HG02852 (cell line): ENCODE results near the gene PWP2.

Experiments used
- ATAC-seq: cut with Tn5 transposase; IDR thresholded peaks from one replicate; pipeline ENCODE4 v1.9.1; 2021; ENCODE audit warnings: mild to moderate bottlenecking, moderate library complexity; ENCODE audit not compliant: unreplicated experiment

PWP2 gene

DNA sequence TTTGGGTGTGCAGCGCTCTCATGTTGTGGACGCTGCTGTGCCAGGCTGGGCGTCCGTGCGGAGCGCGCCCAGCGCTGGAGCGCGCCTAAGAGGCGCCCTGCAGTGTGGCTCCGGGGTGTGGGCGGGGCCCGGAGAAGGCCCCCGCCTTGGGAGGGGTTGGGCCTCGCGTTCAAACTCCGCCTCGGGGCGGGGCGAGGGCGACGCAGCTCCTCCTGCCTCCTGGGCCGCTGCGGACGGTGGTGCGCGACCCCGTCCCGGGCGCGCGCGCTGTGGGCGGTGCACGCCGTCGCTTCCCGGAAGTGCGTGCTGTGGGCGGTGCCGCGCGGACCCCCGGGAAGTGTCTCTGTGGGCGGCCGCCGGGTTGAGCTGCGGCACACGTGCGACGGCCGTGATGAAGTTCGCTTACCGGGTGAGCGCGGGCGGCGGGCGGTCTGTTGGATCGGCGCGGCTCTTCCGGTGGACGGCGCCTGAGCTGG lies at the start of gene PWP2:
Gene PWP2, plus strand, starts transcription at position 374 of the 476 bp plus-strand sequence. Its CDS starts 18 bp downstream, at position 392.
- ATAC-seq: peak; percentile 90

DNA sequence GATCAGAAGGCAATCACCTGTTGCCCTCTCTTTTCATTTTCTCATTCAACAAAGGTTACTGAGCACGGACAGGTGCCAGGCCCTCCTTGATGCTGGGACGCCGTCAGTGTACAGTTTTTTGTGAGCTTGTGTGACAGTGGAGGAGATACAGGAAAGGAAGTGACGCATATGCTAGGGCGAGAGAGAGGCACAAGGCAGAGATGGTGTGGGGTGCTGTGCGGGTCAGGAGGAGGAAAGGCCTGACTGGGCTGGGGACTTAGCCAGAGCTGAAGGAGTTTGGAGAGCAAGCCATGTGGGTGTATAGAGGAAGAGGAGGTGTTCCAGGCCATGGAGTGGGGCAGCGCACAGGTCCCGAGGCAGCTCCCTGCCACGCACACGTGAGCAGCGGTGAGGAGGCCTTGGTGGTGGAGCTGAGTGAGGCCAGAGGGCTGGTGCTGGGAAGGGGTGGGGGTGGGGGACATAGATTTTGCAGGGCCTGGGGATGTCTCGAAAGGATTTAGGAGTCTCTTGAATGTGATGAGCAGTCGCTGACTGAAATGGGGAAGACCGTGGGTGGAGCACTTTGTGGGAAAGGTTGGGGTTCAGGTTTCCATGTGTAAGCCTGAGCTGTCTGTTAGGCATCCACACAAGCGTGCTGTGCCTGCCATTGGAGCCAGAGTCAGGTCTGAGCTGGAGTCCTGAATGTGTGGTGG lies 49.1 kb upstream of the PWP2 start:
- no peak for ATAC-seq

DNA sequence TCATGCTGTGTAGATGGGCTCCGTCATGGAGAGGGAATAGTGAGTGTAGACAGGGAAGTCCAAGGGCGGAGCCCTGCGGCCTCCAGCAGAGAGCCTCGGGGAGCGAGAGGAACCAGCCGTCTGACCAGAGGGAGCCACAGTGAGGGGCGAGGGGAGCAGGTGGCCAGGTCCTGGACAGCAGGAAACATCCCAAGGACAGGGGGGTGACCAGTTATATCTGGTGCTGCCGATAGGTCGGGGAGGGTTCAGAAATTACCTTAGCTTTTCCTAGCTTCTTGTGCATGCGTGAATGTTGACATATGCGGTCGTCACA lies 48.6 kb upstream of the PWP2 start:
- ATAC-seq: no peak

DNA sequence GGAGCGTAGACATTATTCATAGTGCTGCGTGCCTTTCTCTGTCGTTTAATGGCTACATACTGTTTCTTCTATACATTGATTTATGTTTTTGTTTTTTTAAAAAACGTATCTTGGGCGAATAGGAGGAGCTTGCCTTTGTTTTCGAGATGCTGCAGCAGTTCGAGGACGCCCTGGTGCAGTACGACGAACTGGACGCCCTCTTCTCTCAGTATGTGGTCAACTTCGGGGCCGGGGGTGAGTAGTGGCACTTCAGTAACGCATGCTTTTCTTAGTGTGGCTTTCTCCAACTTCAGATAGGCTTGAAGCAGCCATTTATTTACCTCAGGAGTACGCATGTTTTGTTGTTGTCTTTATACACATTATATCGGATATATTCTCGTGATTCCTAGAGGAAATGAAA lies 48.2 kb upstream of the PWP2 start:
- ATAC-seq: no peak

DNA sequence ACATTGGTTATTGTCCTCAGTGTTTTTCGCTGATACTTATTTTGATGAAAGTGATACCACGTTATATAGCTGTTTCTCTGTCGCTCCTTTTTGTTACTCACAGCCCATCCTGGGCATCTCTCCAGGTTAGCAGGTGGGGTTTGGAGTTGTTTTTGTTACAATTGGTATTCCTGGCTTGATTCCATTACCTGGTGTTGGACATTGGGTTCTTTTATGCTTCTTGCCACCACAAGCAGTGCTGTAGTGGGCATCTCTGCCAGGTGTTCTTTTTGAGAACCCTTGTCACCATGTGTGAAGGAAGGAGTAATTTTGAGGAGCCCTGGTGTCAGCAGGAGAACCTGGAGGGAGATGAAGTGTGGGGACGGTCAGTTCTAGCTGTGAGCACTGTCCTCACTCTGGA lies 47.5 kb upstream of the PWP2 start:
- no peak for ATAC-seq

DNA sequence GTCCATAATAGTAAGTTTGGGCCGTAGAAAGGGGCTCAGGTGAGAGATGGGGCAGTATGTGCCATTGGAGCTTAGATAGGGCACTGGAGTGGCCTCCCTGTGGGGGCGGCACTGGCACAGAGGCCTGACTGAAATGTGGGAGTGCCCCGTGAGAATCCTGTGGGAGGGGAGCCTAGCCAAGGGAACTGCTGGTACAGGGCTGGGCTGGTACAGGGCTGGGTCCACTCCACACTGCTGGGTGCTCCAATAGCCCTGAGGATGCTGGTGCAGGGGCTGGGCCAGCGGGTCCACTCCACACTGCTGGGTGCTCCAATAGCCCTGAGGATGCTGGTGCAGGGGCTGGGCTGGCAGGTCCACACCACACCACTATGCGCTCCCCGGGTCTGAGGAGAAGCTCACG lies 44.8 kb upstream of the PWP2 start:
- ATAC-seq: no peak

DNA sequence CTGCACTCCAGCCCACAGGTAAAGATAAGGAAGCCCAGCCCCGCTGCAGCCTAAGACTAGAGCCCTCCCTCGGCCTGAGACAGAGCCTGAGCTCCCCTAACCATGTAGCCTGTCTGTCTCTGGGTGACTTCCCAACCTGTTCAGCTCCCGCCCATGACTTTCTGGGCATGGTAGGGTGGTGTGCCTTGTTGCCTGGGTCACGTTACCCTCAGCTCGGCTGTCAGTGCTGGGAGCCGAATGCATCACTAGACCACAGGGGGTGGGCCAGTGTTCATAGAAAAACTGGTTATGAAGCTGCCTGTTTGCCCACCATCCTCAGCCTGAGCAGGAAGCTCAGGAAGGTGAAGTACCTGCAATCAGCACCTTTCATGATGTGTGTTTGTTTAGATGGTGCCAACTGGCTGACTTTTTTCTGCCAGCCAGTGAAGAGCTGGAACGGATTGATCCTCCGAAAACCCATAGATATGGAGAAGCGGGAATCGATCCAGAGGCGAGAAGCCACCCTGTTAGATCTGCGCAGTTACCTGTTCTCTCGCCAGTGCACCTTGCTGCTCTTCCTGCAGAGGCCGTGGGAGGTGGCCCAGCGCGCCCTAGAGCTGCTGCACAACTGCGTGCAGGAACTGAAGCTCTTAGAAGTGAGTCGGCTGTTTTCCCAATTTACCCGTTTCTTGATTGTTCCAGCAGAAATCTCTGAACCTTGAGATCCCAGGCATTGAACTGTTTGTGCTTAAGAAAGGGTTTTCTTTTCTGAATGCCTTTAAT lies 43.9 kb upstream of the PWP2 start:
- no peak for ATAC-seq

DNA sequence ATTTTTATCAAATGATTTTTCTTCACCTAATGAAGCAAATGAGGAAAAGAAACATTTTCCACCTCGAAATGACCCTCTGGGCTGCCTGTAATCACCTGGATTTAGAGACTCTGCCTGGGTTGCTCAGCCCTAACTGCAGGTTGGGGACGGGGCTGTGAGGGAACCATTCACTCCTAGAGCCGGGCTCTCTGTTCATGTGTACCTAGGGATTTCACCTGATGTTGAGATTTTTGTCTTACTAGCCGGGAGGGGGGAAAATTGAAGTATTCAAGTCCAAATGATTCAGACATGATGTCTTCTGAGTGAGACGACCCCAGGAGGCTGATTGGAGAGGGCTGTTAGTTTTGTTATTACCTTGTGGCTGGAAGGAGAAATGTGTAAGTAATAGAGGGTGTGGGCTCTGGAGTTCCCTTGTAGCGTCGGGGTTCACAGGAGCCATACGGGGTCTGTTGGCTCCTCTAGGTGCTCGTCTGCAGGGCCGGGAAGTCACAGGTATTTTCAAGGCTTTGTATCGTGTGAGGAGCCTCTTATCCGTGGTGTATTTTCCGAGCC lies 42.3 kb upstream of the PWP2 start:
- no peak for ATAC-seq

DNA sequence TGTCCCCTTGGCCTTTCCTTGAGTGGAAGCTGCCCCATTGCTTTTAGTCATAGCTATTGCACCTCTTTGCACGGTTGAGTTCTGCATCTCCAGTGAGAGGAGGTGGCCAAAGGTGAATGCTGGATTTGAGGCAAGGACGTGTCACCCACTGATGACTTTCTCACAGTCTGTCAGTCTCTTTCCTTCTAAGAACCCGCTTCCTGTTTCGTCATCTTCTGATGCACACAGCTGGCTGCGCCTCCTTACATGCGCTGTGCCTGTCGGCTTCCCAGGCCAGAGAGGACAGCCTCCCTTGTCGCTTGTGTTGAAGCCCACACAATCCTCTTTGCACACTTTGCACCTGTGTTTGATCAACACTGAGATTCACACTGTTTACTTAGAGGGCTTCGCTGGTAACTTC lies 41.8 kb upstream of the PWP2 start:
- ATAC-seq: no peak

DNA sequence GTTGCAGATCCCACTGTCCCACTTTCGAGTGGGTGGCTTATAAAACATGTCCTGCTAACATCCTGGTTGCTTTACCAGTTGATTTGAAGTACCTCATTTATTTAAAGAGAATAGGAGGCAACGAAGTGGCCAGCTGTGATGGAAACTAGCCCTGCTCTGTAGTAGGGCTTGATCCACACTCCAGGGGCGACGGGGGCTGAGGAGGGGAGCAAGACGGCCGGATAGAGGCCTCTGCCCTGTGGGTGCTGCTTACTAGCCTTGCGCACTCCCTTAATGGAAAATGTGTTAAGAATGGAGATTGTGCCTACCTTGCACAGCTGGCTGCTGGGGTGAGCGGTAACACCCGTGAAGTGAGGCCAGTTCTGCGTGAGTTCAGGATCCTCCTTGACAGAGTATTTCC lies 41.1 kb upstream of the PWP2 start:
- no peak for ATAC-seq

DNA sequence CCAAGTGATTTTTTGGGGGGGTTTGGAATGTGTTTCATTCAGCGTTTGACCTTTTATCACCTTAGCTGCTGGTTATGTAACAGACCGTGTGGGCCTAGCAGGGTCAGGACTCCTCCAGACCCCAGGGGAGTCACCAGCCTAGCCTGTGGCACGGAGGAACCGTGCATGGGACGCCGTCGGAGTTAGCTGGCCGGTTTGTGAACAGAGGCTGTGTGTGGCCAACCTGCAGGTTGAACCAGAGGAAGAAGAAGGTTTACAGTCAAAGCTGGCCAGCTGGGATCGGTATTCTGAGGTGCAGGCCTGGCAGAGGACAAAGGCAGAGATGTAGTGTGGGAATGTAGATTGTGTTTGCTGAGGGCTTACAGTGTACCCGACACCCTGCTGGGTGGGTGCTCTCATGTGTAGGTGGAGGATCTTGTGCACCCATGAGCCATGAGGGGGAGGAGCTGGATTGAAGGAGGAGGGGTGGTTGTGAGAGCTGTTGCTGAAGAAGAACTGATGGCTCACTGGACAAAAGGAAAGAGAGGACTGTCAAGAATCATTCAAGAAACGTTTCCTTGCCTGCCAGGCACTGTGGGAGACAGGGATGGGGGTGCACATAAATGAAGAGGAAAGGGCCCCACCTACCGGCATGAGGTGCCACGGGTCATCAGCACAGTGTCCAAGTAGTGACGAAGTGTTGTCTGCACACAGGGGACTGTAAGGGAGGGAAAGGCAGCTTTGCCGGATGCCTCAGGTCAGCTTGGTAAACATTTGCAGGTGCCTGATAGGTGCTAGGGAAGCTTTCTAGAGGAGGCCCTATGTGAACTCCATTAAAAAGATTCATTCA lies 40.0 kb upstream of the PWP2 start:
- ATAC-seq: no peak

DNA sequence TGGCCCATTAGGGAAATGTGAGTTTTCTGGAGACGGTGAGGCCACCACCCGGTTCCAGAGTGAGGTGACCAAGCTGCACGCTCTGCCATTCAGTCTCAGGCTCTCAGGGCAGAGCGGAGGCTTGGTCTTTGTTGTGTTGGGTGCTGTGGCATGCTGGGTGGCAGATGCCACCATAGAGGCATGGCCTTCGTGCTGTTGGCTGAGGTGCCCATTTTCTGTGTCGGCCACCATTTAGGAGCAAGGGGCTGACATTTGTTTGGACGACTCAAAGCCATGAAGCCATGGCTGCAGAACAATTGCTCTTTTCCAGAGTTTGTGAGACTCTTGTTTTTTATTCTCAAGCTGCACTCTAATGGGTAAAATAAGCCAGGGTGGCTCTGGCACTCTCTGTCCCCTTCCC lies 36.8 kb upstream of the PWP2 start:
- no peak for ATAC-seq

DNA sequence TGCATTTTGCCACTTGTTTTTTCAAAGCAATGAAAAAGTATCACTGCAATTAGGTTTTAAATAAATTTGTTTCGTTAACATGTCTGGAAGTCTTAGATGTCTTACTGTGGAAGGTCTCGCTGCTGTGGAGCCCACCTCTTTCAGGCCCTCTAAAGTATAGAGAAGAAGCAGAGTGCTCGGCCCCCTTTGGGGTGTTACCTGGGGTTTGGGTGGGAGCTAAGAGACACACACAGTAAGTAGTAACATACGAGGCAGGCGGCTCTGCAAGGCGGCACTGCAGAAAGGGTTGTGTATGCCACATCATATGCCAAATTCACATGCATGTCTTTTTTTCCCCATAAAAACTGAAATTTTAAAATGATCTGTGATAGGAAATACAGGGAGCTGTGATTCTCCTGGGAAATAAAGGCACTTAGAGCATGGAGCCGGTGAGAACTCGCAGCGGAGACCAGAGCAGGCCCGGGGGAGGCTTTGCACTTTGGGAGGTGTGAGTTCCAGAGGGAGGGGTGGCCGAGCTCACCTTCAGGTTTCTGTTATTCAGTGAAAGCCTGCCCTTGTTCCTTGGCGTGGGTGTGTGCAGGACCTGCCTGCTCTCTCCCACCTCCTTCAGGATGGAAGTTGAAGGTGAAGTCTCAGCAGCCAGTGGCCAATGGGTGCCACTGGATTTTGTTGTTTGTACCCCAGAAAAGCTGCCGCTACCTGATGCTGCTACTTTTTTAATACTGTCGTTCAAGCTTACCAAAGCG lies 35.7 kb upstream of the PWP2 start:
- ATAC-seq: no peak

DNA sequence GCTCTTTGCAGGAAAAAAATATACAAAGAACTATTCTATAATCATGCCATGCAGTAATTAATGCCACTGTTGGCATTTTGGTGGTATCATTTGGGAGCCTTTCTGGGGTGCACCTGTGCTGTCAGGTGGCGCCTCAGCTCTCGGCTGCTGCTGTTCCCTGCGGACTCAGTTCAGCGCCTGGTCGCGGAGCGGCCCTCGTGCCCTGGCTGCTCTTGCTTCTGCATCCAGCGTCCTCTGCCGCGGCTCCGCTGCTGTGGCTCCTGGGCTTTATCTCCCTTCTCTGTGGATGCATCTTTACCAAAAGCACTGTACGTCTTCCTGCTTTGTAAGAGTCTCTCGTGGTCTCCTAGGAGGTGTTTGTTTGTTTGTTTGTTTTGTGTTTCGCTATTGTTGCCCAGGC lies 35.1 kb upstream of the PWP2 start:
- no peak for ATAC-seq

DNA sequence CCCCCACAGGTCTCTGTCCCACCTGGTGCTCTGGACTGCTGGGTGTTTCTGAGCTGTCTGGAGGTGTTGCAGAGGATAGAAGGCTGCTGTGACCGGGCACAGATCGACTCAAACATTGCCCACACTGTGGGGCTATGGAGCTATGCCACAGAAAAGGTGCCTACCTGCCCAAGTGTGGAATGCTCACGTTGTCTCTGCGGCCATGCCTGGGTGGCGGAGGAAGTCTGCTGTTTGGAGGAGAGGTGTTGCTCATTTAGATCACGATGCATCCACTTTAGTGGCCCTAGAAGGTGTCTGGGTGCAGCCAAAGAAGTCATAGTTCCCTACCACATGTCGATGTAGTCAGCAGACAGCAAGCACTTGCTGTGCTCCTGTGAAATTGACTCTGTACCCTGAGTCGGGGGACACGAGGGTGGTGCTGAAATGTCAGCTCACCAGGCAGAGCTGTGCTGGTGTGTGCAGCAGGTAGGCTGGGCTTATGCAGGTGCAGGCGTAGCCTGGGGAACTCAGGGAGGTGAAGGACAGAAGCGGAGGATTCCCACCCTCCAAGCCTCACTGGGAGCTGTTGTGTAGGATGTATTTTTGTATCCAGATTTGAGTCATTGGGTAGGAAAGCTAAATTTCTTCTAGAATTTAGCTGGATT lies 32.8 kb upstream of the PWP2 start:
- no peak for ATAC-seq

DNA sequence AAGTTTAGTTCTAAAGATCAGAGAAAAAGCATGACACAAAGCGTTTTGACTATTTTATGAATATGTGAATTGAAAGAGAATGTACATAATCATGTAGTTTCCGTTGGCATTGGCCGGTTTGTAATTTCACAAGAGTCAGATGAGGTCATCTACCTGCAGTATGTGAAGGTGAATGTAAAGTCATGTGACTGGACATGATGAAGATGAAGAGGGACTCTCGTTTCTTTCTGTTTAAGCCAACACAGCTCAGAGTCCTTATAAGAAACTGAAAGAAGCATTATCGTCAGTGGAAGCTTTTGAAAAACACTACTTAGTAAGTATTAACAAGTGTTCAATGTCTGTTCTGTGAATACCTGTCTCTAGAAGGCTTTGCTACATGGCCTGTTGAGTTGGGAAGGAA lies 30.9 kb upstream of the PWP2 start:
- ATAC-seq: no peak

DNA sequence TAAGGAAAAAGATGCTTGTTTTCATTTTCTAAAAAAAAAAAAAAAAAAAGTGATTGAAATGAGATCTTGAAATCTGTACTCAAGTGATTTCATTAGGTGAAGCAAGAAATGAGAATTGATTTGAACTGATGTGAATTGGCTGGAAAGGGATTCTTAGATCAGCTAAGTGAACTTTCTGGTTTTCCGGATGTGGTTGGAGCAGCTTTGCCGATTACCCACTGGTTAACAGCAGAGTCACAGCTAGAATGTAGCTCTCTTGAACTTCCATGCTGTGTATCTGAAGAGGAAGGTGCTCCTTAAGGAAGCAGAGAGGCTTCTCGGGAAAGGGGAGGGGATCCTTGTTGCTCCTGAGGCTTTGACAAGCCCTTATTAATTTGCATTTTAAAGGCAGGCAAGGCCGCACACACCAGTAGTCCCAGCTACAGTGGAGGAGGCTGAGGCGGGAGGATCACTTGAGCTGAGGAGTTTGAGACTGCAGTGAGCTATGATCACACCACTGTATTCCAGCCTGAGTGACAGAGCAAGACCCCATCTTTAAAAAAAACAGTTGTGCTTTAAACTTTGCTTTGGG lies 28.7 kb upstream of the PWP2 start:
- no peak for ATAC-seq

DNA sequence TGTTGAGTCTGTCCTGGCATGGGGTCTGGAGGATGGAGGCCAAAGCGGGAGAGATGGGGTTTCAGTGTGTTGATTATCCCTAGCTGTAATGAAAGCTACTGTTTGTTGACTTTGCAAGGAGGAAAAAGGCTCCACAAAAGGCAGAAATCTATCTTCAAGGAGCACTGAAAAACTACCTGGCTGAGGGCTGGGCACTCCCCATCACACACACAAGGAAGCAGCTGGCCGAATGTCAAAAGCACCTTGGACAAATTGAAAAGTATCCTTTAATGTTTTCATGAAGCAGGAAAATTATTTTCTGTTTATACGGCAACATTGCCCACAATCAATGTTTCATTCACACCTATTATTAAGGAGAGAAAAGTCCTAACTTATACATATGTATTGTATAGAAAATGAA lies 27.8 kb upstream of the PWP2 start:
- ATAC-seq: no peak

DNA sequence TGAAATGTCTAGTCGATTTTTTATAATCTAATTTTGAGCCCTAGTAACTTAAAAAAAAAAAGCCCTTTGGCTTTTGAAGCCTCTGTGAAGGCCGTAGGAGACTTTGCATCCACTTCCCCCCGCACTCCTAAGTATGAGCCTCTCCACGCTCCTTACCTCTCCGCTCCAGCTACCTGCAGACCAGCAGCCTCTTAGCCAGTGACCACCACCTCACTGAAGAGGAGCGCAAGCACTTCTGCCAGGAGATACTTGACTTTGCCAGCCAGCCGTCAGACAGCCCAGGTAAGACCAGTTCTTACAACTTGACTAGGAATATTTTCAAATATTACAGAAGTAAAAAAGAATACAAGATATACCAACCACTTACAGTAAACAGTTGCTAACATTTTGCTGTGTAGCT lies 27.4 kb upstream of the PWP2 start:
- no peak for ATAC-seq
